H54 (cell line): ENCODE measurements around the gene CTDSPL.

Experiments
- DNase-seq: peaks from one replicate; pipeline ENCODE4 v3.0.0; 2011; ENCODE audit warnings: low spot score, mixed read lengths; ENCODE audit not compliant: insufficient read length
- FAIRE-seq: peaks from 3 replicates; lab custom pipeline; 2011; peaks lifted over from hg19 to GRCh38; lab: Jason Lieb, UNC
- POLR2A ChIP-seq: IDR thresholded peaks from 2 replicates; pipeline ENCODE4 v1.6.1; 2011; ENCODE audit warnings: low read depth, mild to moderate bottlenecking, low read length

The CTDSPL gene

GRCh38 chr3:38019658-38020341 lies 158.1 kb downstream of the CTDSPL start:
- no peak for TF ChIP-seq POLR2A
- FAIRE-seq, result no peak

GRCh38 chr3:38020342-38020726 lies 158.7 kb downstream of the CTDSPL start:
- no peak for TF ChIP-seq POLR2A
- no peak for DNase-seq
- no peak for FAIRE-seq

More at GRCh38 chr3:38019658-38020341, 158.1 kb downstream of the CTDSPL start:
- no peak for DNase-seq

DNA sequence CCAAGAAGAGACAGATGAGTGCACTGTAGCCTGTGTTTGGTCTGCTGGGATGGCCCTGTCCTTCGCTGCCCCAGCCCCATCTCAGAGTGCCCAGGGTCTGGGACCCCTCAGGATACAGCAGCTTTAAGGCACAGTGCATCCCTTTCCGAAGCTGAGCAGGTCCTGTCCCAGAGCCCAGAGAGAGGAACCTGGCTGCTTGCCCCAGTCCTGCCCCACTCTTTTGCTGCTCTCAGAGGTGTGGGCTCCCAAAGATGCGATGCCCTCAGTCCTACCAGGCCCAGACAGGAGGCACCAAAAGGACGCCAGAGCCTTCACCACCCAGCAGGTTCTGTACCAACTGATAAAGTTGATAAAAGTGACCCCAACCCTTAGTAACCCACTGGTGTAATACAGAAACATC lies 159.5 kb downstream of the CTDSPL start:
- FAIRE-seq (no peak), DNase-seq (no peak)
- no peak for TF ChIP-seq POLR2A

DNA sequence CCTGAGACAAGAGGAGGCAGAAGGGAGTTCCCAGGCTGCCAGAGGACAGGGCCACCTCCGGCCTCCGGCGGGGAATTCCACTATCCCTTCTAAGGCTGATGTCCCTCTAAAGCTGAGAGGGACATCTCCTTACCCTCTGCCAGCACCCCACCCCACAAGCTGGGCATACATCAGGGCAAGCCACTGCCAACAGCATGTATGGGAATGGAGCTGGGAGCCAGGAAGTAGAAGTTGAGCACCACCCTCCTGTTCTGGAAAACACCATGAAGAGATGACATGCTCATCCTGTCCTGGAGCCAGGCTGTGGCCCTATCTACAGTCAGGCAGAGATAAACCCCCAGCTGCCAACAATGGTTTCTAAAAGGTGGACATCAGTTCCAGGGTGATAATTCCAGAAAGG lies 160.6 kb downstream of the CTDSPL start:
- FAIRE-seq (no peak), DNase-seq (no peak)
- no peak for TF ChIP-seq POLR2A

DNA sequence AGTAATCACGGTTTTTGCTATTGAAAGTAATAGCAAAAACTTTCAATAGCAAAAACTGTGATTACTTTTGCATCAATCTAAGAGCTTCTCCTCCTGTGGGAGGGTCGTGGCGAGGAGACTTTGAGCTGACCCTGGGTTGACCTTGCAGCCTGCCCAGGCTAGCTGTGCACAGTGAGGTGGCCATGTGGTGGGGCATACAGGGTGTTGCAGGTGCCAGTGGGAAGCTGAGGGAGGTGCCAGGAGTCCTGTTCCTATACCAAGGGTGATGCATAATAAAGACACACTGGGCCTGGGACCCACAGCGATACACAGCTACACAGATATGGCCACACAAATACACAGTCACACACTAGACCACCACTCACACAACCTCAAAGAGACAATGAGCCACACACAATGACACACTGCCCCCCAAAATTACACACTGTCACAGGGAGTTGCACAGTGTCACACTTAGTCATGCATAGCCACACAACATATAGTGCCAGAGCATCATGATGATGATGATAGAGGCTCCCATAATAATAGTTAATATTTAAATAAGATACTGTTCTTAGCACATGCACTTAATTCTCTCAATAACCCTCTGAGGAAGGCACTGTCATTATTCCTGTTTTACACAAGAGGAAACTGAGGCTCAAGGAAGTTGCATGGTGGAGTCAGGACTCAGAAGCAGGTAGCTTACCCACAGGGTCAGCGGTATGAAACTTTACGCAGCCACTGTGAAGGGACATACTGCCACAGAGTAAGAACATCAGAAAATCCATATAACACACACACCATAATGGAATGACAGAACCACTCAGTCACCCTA lies 161.4 kb downstream of the CTDSPL start:
- DNase-seq (no peak), FAIRE-seq (no peak)
- TF ChIP-seq POLR2A, result no peak

- FAIRE-seq (no peak), DNase-seq (no peak)
- no peak for TF ChIP-seq POLR2A
Measured at GRCh38 chr3:38026856-38027255, 165.2 kb downstream of the CTDSPL start.

DNA sequence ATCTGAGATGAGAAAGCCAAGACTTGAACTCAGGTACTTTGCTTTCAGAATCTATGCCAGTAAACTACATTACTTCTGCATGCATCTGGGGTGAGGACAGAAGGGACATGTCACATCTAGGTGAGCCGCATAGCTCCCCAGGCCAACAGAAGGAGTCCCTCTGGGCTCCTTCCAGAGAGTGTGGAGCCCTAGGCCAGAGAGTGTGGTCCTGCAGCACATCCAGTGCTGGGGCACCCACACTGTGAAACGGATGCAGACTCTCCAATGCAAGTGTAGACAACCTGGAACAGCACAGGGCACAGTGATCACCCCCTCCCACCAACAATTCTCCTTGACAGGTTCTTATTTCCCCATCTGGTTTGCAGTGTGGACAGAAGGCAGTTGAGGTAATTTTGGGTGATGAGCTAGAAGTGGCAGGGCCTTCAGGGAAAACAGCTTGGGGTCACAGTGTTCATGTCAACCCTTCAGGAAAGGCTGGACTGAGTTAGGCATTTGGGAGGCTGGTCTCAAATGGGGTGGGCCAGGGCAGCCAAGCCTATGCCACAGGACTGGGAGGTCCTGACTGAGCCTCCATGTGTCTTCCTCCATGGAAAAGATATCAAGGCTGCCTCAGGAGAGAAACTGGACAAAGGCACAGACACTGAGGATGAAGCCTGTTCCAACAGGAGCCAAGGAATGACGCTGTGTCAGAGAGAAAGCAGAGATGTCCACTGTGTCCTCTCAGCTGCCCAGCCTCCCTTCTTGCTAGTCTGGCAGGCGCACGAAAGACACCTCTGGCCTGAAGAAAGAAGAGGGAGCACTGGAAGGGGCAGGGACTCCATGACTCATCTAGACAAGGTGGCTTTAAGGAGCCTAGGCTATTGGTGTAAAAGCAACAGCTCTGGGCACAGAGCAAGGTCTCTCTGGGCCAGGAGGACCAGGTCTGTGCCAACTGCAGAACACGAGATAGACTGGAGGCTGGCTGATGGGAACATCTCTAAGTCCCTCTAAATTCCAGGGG lies 166.1 kb downstream of the CTDSPL start:
- DNase-seq (no peak), FAIRE-seq (no peak)
- TF ChIP-seq POLR2A, result no peak

- no peak for DNase-seq
- FAIRE-seq, result no peak
- no peak for TF ChIP-seq POLR2A
Measured at GRCh38 chr3:38028621-38029361, 167.1 kb downstream of the CTDSPL start.

DNA sequence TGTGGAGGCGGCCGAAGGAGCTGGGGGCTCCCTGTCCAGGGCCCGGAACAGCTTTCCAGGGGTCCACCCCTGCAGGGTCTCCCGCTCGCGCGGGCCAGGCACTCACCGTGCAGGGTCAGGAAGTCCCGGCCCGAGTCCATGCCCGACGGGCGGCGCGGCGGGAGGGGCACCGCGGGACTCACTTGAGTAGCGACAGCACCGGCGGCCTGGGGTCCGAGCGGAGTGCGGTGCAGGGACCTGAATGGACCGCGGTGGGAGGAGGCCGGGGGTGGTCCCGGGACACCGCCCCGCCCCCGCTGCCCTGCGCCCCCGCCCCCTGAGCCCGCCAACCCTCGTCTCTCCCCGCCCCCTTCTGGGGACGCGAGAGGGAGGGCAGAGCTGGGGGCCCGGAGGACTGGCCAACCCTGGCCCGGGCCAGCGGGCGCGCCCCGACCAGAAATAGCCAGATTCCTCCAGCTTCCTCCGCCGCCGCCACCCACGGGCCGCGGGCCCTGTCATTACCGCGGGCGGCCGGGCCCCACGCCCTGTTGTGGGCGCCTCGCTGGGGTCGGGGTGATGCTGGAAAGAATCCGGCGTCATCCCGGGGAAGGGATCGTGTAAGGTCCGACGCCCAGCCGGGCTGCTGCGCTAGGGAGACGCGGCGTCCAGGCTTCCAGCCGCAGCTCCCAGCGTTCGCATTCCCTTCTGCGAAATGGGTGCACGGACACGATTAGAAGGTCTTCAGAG lies 167.9 kb downstream of the CTDSPL start, which contains the start of gene PLCD1:
Gene PLCD1, minus strand, starts transcription at position 243 of the 726 bp plus-strand sequence. Its CDS starts 103 bp downstream, at position 140.
- DNase-seq (no peak), FAIRE-seq (no peak)
- TF ChIP-seq POLR2A, result no peak

- no peak for FAIRE-seq
- no peak for DNase-seq
- TF ChIP-seq POLR2A, result no peak
Measured at GRCh38 chr3:38030126-38031021, 168.7 kb downstream of the CTDSPL start.
